Measurements from ENCODE around the gene CDH20. TPM values are rescaled to one million over a fixed set of nuclear protein-coding genes. Genes with fewer than 3 reads are reported as not detected.

The CDH20 gene
- total RNA-seq, 1 experiment from 2014 or later, result not detected

DNA sequence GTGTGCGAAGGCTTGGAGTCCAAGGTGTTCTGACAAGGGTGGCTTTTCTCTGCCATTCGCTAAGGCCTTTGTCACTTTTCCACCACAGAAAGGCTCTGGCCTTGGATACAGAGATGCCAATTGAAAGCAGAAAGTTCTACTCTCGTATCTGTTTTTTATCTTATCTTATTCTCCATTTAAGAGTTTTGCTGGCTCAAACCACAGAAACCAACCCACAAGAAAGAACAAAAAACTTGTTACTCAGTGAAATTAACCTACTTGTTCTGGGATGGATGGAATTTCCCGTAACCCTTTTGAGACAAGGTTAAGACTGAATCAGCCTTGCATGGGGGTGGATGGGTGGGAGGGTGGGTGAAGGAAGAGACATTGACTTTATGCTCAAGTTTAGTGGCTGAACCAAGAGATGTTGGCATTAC, 221.7 kb downstream of the CDH20 start:
- intact Hi-C loops (cut with micrococcal nuclease; ENCODE audit: unreplicated experiment), result no loop called here
- Histone ChIP-seq H3K4me3 (ENCODE audit: low read depth in 2 of 2, low read length in 2 of 2) (no peak overlapping the region), H3K9me3 (ENCODE audit: control insufficient read depth, insufficient read depth, low read depth, low read length) (no peaks in the 10 kb centered on the region), H3K27me3 (ENCODE audit: control insufficient read depth, insufficient read depth, low read length) (no peaks in the 10 kb centered on the region), H3K36me3 (ENCODE audit: control insufficient read depth, insufficient read depth, low read length) (no peaks in the 10 kb centered on the region), H3K4me1 (ENCODE audit: control insufficient read depth, insufficient read depth, low read length) (no peaks in the 10 kb centered on the region), H3K27ac (ENCODE audit: low read length) (no peak overlapping the region)
- BruUV-seq (replicated peaks), result no TSS peak
- no peak for DNase-seq (ENCODE audit: low read depth, low spot score)
- POLR2A ChIA-PET, result no interaction called here
- TF ChIP-seq, protein P1, sequence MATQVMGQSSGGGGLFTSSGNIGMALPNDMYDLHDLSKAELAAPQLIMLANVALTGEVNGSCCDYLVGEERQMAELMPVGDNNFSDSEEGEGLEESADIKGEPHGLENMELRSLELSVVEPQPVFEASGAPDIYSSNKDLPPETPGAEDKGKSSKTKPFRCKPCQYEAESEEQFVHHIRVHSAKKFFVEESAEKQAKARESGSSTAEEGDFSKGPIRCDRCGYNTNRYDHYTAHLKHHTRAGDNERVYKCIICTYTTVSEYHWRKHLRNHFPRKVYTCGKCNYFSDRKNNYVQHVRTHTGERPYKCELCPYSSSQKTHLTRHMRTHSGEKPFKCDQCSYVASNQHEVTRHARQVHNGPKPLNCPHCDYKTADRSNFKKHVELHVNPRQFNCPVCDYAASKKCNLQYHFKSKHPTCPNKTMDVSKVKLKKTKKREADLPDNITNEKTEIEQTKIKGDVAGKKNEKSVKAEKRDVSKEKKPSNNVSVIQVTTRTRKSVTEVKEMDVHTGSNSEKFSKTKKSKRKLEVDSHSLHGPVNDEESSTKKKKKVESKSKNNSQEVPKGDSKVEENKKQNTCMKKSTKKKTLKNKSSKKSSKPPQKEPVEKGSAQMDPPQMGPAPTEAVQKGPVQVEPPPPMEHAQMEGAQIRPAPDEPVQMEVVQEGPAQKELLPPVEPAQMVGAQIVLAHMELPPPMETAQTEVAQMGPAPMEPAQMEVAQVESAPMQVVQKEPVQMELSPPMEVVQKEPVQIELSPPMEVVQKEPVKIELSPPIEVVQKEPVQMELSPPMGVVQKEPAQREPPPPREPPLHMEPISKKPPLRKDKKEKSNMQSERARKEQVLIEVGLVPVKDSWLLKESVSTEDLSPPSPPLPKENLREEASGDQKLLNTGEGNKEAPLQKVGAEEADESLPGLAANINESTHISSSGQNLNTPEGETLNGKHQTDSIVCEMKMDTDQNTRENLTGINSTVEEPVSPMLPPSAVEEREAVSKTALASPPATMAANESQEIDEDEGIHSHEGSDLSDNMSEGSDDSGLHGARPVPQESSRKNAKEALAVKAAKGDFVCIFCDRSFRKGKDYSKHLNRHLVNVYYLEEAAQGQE (IDR thresholded peaks at IDR 0.05; ENCODE audit: insufficient read depth in 1 of 2, low read depth in 2 of 2, low read length in 1 of 2), result no peak
- no peak for TF ChIP-seq POLR2AphosphoS5 (IDR thresholded peaks at IDR 0.05; ENCODE audit: low read depth, low read length)
- TF ChIP-seq SIN3A (IDR thresholded peaks at IDR 0.05; ENCODE audit: borderline replicate concordance, insufficient read depth, low read depth, low read length), result no peak
- no peak for TF ChIP-seq TCF7L2 (IDR thresholded peaks at IDR 0.05; ENCODE audit: low read depth, low read length)
- TF ChIP-seq, protein P2, sequence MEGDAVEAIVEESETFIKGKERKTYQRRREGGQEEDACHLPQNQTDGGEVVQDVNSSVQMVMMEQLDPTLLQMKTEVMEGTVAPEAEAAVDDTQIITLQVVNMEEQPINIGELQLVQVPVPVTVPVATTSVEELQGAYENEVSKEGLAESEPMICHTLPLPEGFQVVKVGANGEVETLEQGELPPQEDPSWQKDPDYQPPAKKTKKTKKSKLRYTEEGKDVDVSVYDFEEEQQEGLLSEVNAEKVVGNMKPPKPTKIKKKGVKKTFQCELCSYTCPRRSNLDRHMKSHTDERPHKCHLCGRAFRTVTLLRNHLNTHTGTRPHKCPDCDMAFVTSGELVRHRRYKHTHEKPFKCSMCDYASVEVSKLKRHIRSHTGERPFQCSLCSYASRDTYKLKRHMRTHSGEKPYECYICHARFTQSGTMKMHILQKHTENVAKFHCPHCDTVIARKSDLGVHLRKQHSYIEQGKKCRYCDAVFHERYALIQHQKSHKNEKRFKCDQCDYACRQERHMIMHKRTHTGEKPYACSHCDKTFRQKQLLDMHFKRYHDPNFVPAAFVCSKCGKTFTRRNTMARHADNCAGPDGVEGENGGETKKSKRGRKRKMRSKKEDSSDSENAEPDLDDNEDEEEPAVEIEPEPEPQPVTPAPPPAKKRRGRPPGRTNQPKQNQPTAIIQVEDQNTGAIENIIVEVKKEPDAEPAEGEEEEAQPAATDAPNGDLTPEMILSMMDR (IDR thresholded peaks at IDR 0.05), result no peak
- in situ Hi-C loops (cut with HindIII; ENCODE audit: low pct_unique_long_range_greater_than_20kb, low sequenced_read_pairs), result no loop called here
- ATAC-seq, result no peak
- CTCF ChIA-PET, result no interaction called here

DNA sequence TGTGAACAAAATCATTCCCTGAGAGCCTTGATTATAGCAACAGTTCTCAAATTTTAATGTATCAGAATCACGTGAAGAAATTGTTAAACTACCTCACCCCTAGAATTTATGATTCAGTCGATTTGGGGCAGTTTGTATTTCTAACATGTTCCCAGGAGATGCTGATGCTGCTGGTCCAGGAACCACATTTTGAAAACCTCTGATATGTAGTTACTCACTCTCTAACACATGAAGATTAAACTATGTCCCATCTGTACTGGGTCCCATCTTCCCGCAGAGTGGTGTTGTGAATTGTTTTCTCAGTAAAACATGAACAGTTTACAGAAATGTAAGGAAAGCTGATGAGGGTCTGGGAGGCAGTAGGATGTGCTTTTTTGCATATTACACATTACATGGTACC, 223.1 kb downstream of the CDH20 start:
- Histone ChIP-seq H3K27me3 (ENCODE audit: control insufficient read depth, insufficient read depth, low read length) (no peaks in the 10 kb centered on the region), H3K27ac (ENCODE audit: low read length) (no peak overlapping the region), H3K4me1 (ENCODE audit: control insufficient read depth, insufficient read depth, low read length) (no peaks in the 10 kb centered on the region), H3K9me3 (ENCODE audit: control insufficient read depth, insufficient read depth, low read depth, low read length) (no peaks in the 10 kb centered on the region), H3K4me3 (ENCODE audit: low read depth in 2 of 2, low read length in 2 of 2) (no peak overlapping the region), H3K36me3 (ENCODE audit: control insufficient read depth, insufficient read depth, low read length) (no peaks in the 10 kb centered on the region)
- BruUV-seq (replicated peaks), result no TSS peak
- ChIA-PET CTCF (no interaction called here), POLR2A (no interaction called here)
- in situ Hi-C loops (cut with HindIII; ENCODE audit: low pct_unique_long_range_greater_than_20kb, low sequenced_read_pairs) (no loop called here), intact Hi-C loops (cut with micrococcal nuclease; ENCODE audit: unreplicated experiment) (no loop called here)
- DNase-seq (ENCODE audit: low read depth, low spot score) (no peak), ATAC-seq (no peak)
- TF ChIP-seq, protein P2 (IDR thresholded peaks at IDR 0.05), result no peak
- TF ChIP-seq, protein P1 (IDR thresholded peaks at IDR 0.05; ENCODE audit: insufficient read depth in 1 of 2, low read depth in 2 of 2, low read length in 1 of 2), result no peak
- TF ChIP-seq TCF7L2 (IDR thresholded peaks at IDR 0.05; ENCODE audit: low read depth, low read length) (no peak), POLR2AphosphoS5 (IDR thresholded peaks at IDR 0.05; ENCODE audit: low read depth, low read length) (no peak), SIN3A (IDR thresholded peaks at IDR 0.05; ENCODE audit: borderline replicate concordance, insufficient read depth, low read depth, low read length) (no peak)

Data from Panc1 (cell line).